Thyroid gland (tissue), 4 donors: ENCODE data around the gene KMT2D. TPM values are rescaled to one million over a fixed set of nuclear protein-coding genes. Genes with fewer than 3 reads are reported as not detected.

Source experiments
- DNase-seq, 2 donors: peaks; one replicate each; pipeline ENCODE4 v3.0.0-alpha.2; 2019
- H3K27ac ChIP-seq, 3 donors: fragments of 200-600 bp; sonication (generic); 1 replicate in 2 of 3; 2 replicates in 1 of 3; pipeline ENCODE4 v1.5.1; 2016 to 2019; ENCODE audit warnings: mild to moderate bottlenecking in 1 of 3, moderate library complexity in 1 of 3
- H3K27me3 ChIP-seq: fragments of 200-600 bp; sonication (generic); one replicate; pipeline ENCODE4 v1.5.1; 2019
- H3K36me3 ChIP-seq, 2 donors: fragments of 200-600 bp; sonication (generic); one replicate each; pipeline ENCODE4 v1.5.1; 2016 to 2019
- H3K4me1 ChIP-seq, 2 donors: fragments of 200-600 bp; sonication (generic); one replicate each; pipeline ENCODE4 v1.5.1; 2017 to 2019
- H3K4me3 ChIP-seq, 3 donors: fragments of 200-600 bp; sonication (generic); replicated peaks in 1 of 3; 1 replicate in 2 of 3; 2 replicates in 1 of 3; pipeline ENCODE4 v1.5.1; 2016; ENCODE audit warnings: mild to moderate bottlenecking in 1 of 3
- H3K9me3 ChIP-seq: fragments of 200-600 bp; sonication (generic); one replicate; pipeline ENCODE4 v1.5.1; 2017
- POLR2A ChIP-seq, 2 donors: fragments of 450-650 bp; IDR thresholded peaks; one replicate each; pipeline ENCODE4 v1.6.1; 2017; ENCODE audit warnings: antibody characterized with exemption in 2 of 2, mild to moderate bottlenecking in 2 of 2, moderate library complexity in 1 of 2
- WGBS, 2 donors: methylation state at CpG; one replicate each; pipeline ENCODE4 v1.1.5; 2017; 5-methylcytosine and 5-hydroxymethylcytosine counted together
- intact Hi-C: fragments of 100-400 bp; cut with DNase I; formaldehyde crosslinking; loops from one replicate; pipeline ENCODE4 v1.15.1; 2023
- total RNA-seq, 4 donors: library from RNA; depleted of rRNA; stranded (reverse); fragments of >200 nt; gene quantifications; one replicate each; pipeline ENCODE4 v1.2.3, GENCODE V29; 2016
- TF ChIP-seq, protein P1 (sequence below), 6 experiments: fragments of 200-600 bp in 3 of 6; fragments of 450-650 bp in 3 of 6; sonication (generic) in 3 of 6; IDR thresholded peaks; one replicate each; pipeline ENCODE4 v1.5.1; 2016 to 2019; ENCODE audit warnings: antibody characterized with exemption in 6 of 6, mild to moderate bottlenecking in 2 of 6, inconsistent platforms in 1 of 6, moderate library complexity in 1 of 6

KMT2D gene
- total RNA-seq, 4 donors from 2014 or later: 42.5 to 107 (median 71.6) TPM

GRCh38 chr12:49036029-49036428, 24.6 kb downstream of the KMT2D start:
- no peak for DNase-seq
- Histone ChIP-seq H3K36me3 (peaks cover 77 to 82% of the 10 kb centered on the region in 2 donors), H3K4me1 (no peaks in the 10 kb centered on the region), H3K4me3 (no peak overlapping the region), H3K27me3 (no peaks in the 10 kb centered on the region), H3K27ac (no peak overlapping the region), H3K9me3 (no peaks in the 10 kb centered on the region)
- no peak for TF ChIP-seq POLR2A (IDR thresholded peaks at IDR 0.05)
- TF ChIP-seq, protein P1, sequence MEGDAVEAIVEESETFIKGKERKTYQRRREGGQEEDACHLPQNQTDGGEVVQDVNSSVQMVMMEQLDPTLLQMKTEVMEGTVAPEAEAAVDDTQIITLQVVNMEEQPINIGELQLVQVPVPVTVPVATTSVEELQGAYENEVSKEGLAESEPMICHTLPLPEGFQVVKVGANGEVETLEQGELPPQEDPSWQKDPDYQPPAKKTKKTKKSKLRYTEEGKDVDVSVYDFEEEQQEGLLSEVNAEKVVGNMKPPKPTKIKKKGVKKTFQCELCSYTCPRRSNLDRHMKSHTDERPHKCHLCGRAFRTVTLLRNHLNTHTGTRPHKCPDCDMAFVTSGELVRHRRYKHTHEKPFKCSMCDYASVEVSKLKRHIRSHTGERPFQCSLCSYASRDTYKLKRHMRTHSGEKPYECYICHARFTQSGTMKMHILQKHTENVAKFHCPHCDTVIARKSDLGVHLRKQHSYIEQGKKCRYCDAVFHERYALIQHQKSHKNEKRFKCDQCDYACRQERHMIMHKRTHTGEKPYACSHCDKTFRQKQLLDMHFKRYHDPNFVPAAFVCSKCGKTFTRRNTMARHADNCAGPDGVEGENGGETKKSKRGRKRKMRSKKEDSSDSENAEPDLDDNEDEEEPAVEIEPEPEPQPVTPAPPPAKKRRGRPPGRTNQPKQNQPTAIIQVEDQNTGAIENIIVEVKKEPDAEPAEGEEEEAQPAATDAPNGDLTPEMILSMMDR (IDR thresholded peaks at IDR 0.05): no peak
- intact Hi-C loops: no loop called here
- WGBS, 2 donors: 96 to 97% methylated on average over 4 of the region's 4 CpGs

DNA sequence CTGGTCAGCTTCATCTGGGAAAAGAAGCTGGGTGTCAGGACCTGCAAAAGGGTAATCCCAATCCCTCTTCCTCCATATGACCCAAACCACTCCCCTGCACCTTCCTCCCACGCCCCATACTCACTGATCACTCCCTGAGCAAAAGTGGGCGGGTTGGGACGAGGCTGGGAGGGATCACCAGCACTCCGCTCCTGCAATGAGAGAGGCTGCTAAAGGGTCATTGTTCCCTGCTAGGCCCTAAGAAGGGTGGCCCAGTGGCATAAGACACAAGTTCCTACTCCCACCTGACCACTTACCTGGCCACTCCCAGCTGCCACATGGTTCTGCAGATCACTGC, 26.3 kb downstream of the KMT2D start:
- Histone ChIP-seq H3K4me3 (no peak overlapping the region), H3K27ac (no peak overlapping the region), H3K4me1 (no peaks in the 10 kb centered on the region), H3K27me3 (no peaks in the 10 kb centered on the region), H3K9me3 (no peaks in the 10 kb centered on the region), H3K36me3 (peaks cover 60 to 67% of the 10 kb centered on the region in 2 donors)
- intact Hi-C loops: no loop called here
- no peak for DNase-seq
- no peak for TF ChIP-seq POLR2A (IDR thresholded peaks at IDR 0.05)
- TF ChIP-seq, protein P1 (IDR thresholded peaks at IDR 0.05): no peak
- WGBS, 2 donors: 91 to 97% methylated on average over 4 of the region's 4 CpGs

GRCh38 chr12:49033611-49034285, 26.8 kb downstream of the KMT2D start:
- intact Hi-C loops: no loop called here
- Histone ChIP-seq H3K27me3 (no peaks in the 10 kb centered on the region), H3K9me3 (no peaks in the 10 kb centered on the region), H3K4me1 (no peaks in the 10 kb centered on the region), H3K27ac (no peak overlapping the region), H3K36me3 (peaks cover 55 to 65% of the 10 kb centered on the region in 2 donors), H3K4me3 (no peak overlapping the region)
- 71 to 84% methylated on average over 2 to 9 of the region's 12 CpGs for WGBS, 2 donors
- TF ChIP-seq, protein P1 (IDR thresholded peaks at IDR 0.05): no peak
- no peak for TF ChIP-seq POLR2A (IDR thresholded peaks at IDR 0.05)
- DNase-seq: no peak

DNA sequence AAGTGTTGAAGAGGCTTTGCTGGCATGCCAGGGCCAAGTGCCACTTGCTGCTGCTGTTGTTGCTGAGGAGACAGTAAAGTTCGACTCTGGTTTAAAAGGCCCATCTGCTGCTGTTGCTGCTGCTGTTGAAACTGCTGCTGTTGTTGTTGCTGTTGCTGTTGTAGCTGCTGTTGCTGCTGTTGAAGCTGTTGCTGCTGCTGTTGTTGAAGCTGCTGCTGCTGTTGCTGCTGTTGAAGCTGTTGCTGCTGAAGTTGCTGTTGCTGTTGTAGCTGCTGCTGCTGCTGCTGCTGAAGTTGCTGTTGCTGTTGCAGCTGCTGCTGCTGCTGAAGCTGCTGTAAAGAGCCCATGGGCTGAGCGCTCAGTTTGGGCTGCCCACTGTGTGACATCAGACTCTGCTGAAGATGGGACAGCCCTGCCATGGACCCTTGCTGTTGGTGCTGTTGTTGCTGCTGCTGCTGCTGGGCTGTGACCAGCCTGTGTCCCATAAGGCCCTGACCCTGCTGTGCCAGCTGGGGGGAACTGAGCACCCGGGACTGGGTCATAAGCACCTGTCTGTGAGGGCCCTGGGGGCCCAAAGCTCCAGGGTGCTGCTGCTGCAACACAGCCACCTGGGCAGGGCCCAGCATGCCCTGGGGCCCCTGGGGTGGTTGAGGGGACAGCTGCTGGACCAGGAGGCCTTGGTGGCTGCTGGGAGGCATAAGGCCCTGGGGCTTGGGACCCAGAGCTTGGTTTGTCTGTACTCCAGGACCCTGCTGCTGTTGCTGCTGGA, 27.7 kb downstream of the KMT2D start:
- Histone ChIP-seq H3K4me3 (no peak overlapping the region), H3K27ac (no peak overlapping the region), H3K27me3 (no peaks in the 10 kb centered on the region), H3K36me3 (peaks cover 50 to 64% of the 10 kb centered on the region in 2 donors), H3K9me3 (no peaks in the 10 kb centered on the region), H3K4me1 (no peaks in the 10 kb centered on the region)
- 63 to 67% methylated on average over 1 of the region's 3 CpGs for WGBS, 2 donors
- no peak for TF ChIP-seq POLR2A (IDR thresholded peaks at IDR 0.05)
- TF ChIP-seq, protein P1 (IDR thresholded peaks at IDR 0.05): no peak
- intact Hi-C loops: no loop called here
- no peak for DNase-seq

DNA sequence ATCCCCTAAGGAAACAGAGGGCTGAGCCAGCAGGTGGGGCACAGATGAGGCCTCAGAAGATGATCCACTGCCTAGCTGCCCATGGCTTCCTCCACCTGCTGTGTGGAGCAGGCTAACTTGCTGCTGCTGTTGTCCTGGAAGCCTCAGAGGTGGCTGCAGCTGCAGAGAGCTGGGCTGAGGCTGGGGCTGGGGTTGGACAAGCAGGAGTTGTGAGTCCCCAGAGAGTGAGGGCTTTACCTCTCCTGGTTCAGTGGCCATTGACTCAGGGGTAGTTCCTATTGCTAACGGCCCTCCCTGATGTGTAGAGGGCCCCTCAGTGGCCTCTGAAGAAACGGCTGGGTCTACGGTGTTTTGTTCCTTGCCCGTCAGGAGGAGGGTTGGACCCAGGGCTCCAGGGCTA, 28.3 kb downstream of the KMT2D start:
- no peaks in the 10 kb centered on the region for H3K4me1 ChIP-seq
- no peak for DNase-seq
- H3K4me3 ChIP-seq: no peak overlapping the region
- no peaks in the 10 kb centered on the region for H3K27me3 ChIP-seq
- intact Hi-C loops: no loop called here
- no peak overlapping the region for H3K27ac ChIP-seq
- H3K9me3 ChIP-seq: no peaks in the 10 kb centered on the region
- TF ChIP-seq POLR2A (IDR thresholded peaks at IDR 0.05): no peak
- TF ChIP-seq, protein P1 (IDR thresholded peaks at IDR 0.05): no peak
- WGBS, 2 donors: 60 to 84% methylated on average over 1 to 3 of the region's 4 CpGs
- peaks cover 52 to 64% of the 10 kb centered on the region in 2 donors for H3K36me3 ChIP-seq
